HCT116 (cell line): ENCODE results near the gene PEX11G. TPM values are rescaled to one million over a fixed set of nuclear protein-coding genes. Genes with fewer than 3 reads are reported as not detected.

ENCODE experiments used
- ATAC-seq: fragments of 200-7000 bp; cut with Tn5 transposase; 2 replicates; pipeline ENCODE4 v1.9.1; 2020; ENCODE audit warnings: mild to moderate bottlenecking, moderate library complexity
- BruUV-seq: library from RNA; stranded (reverse); fragments of 400-500 nt; replicated peaks from 2 replicates; lab custom pipeline; 2021; lab: Mats Ljungman, UMichigan
- CTCF ChIA-PET: fragments of 300-600 bp; sonication (Branson Sonifier 250); formaldehyde crosslinking; loops from one replicate; lab custom pipeline; 2021; ENCODE audit warnings: antibody characterized with exemption; lab: Charles Lee
- POLR2A ChIA-PET: fragments of 300-600, 350-600 bp; sonication (Branson Sonifier 250); formaldehyde crosslinking; loops from one replicate; lab custom pipeline; 2021; ENCODE audit warnings: antibody characterized with exemption; lab: Charles Lee
- RAD21 ChIA-PET, 2 experiments: fragments of 300-600 bp; sonication (Branson Sonifier 250); formaldehyde crosslinking; loops; one replicate each; lab custom pipeline; 2023; ENCODE audit warnings: low total read pairs in 2 of 2; ENCODE audit not compliant: uncharacterized antibody in 2 of 2, unreplicated experiment in 2 of 2, low non-redundant PET in 1 of 2; lab: Charles Lee
- DNase-seq: peaks from one replicate; pipeline ENCODE4 v3.0.0-alpha.2; 2010; ENCODE audit warnings: low read depth, low spot score
- H2AFZ ChIP-seq: fragments of 200-600 bp; shearing (Covaris generic), sonication (generic); 2 replicates; pipeline ENCODE4 v1.6.1; 2017; ENCODE audit warnings: low read depth, mixed run types, mixed read lengths, antibody characterized with exemption, low read length; ENCODE audit not compliant: poor library complexity, severe bottlenecking
- H3K27ac ChIP-seq: 2 replicates; pipeline ENCODE4 v1.5.1; 2012; ENCODE audit warnings: low read depth, low read length
- H3K27me3 ChIP-seq: fragments of 200-600 bp; sonication (generic); 2 replicates; pipeline ENCODE4 v1.6.1; 2016; ENCODE audit warnings: mixed run types, low read length, mixed read lengths; ENCODE audit not compliant: insufficient read depth
- H3K36me3 ChIP-seq, 2 experiments: fragments of 200-500 bp in 1 of 2; fragments of 200-600 bp in 1 of 2; sonication (Bioruptor generic) in 1 of 2; sonication (generic) in 1 of 2; 2 replicates each; pipeline versions ENCODE4 v1.5.1 to v1.6.1; 2014 to 2016; ENCODE audit warnings: low read length in 2 of 2, inconsistent platforms in 1 of 2, mixed read lengths in 1 of 2, mixed run types in 1 of 2; ENCODE audit not compliant: insufficient read depth in 2 of 2, control insufficient read depth in 1 of 2
- H3K4me1 ChIP-seq, 2 experiments: fragments of 200-600 bp in 1 of 2; sonication (generic) in 1 of 2; 2 replicates each; pipeline versions ENCODE4 v1.5.1 to v1.6.1; 2012 to 2017; ENCODE audit warnings: low read length in 2 of 2, inconsistent platforms in 1 of 2, mild to moderate bottlenecking in 1 of 2, mixed read lengths in 1 of 2, mixed run types in 1 of 2, moderate library complexity in 1 of 2; ENCODE audit not compliant: insufficient read depth in 2 of 2, control insufficient read depth in 1 of 2
- H3K4me2 ChIP-seq: fragments of 200-600 bp; sonication (generic); 2 replicates; pipeline ENCODE4 v1.6.1; 2017; ENCODE audit warnings: mixed run types, low read length, mixed read lengths
- H3K4me3 ChIP-seq, 2 experiments: fragments of 200-600 bp in 1 of 2; sonication (generic) in 1 of 2; replicated peaks in 1 of 2; 2 replicates each; pipeline ENCODE4 v1.5.1; 2011 to 2016; ENCODE audit warnings: low read length in 2 of 2, control low read depth in 1 of 2, low read depth in 1 of 2, mild to moderate bottlenecking in 1 of 2, mixed read lengths in 1 of 2, mixed run types in 1 of 2
- H3K79me2 ChIP-seq: fragments of 200-600 bp; sonication (generic); 2 replicates; pipeline ENCODE4 v1.6.1; 2017; ENCODE audit warnings: mild to moderate bottlenecking, mixed run types, low read length, moderate library complexity, mixed read lengths; ENCODE audit not compliant: insufficient read depth
- H3K9ac ChIP-seq: fragments of 200-600 bp; sonication (generic); 2 replicates; pipeline ENCODE4 v1.6.1; 2016; ENCODE audit warnings: low read length, mixed read lengths
- H3K9me2 ChIP-seq: fragments of 200-600 bp; sonication (generic), shearing (Covaris generic); 2 replicates; pipeline ENCODE4 v1.6.1; 2017; ENCODE audit warnings: mixed run types, mild to moderate bottlenecking, moderate library complexity; ENCODE audit not compliant: insufficient read depth
- H3K9me3 ChIP-seq, 2 experiments: fragments of 200-500 bp in 1 of 2; fragments of 200-600 bp in 1 of 2; sonication (Bioruptor generic) in 1 of 2; sonication (generic) in 1 of 2; 2 replicates each; pipeline ENCODE4 v1.6.1; 2014 to 2017; ENCODE audit warnings: low read length in 2 of 2, mixed read lengths in 2 of 2, inconsistent platforms in 1 of 2, low read depth in 1 of 2, mild to moderate bottlenecking in 1 of 2, mixed run types in 1 of 2, moderate library complexity in 1 of 2; ENCODE audit not compliant: control insufficient read depth in 1 of 2, insufficient read depth in 1 of 2
- H4K20me1 ChIP-seq: fragments of 200-600 bp; sonication (generic), shearing (Covaris generic); 2 replicates; pipeline ENCODE4 v1.6.1; 2017; ENCODE audit warnings: mixed run types, mild to moderate bottlenecking, moderate library complexity; ENCODE audit not compliant: insufficient read depth
- CEBPB ChIP-seq: IDR thresholded peaks from 2 replicates; pipeline ENCODE4 v1.6.1; 2012; ENCODE audit warnings: low read depth
- CTCF ChIP-seq, 3 experiments: fragments of 200-600 bp in 1 of 3; sonication (generic) in 1 of 3; IDR thresholded peaks in 2 of 3; conservative IDR thresholded peaks in 1 of 3; 2 replicates each; pipeline ENCODE4 v1.5.1; 2012 to 2017; ENCODE audit warnings: low read depth in 2 of 3, low read length in 2 of 3, antibody characterized with exemption in 1 of 3, borderline replicate concordance in 1 of 3, control low read depth in 1 of 3, mild to moderate bottlenecking in 1 of 3, mixed read lengths in 1 of 3, mixed run types in 1 of 3, moderate library complexity in 1 of 3; ENCODE audit not compliant: insufficient read depth in 1 of 3
- POLR2AphosphoS5 ChIP-seq: IDR thresholded peaks from 2 replicates; pipeline ENCODE4 v1.6.1; 2011; ENCODE audit warnings: mild to moderate bottlenecking, low read depth, low read length, moderate library complexity
- SP1 ChIP-seq: IDR thresholded peaks from 2 replicates; pipeline ENCODE4 v1.6.1; 2012; ENCODE audit warnings: low read depth
- intact Hi-C: fragments of 100-400 bp; cut with micrococcal nuclease; formaldehyde crosslinking; loops from 2 replicates; pipeline ENCODE4 v1.10.0; 2022
- total RNA-seq: library from RNA; stranded (reverse); gene quantifications from one replicate; pipeline ENCODE4 v1.2.1, GENCODE V29; 2021; ENCODE audit not compliant: unreplicated experiment
- TF ChIP-seq, protein P1 (sequence below): IDR thresholded peaks from 2 replicates; pipeline ENCODE4 v1.6.1; 2012
- TF ChIP-seq, protein P2 (sequence below): IDR thresholded peaks from 2 replicates; pipeline ENCODE4 v1.6.1; 2012; ENCODE audit warnings: low read depth

The PEX11G gene
- total RNA-seq, 1 experiment from 2014 or later, result 6.4 TPM

- ChIA-PET POLR2A (no interaction called here), CTCF (interaction anchor here (1.1 to 1.9 kb wide), 2 partner anchors 11 to 406 kb away, joined by 3 to 10 read pairs; a partner anchor contains a TSS)
- peak overlapping the region; percentile 50; the same call in 1 of the 2 replicates for H3K9ac ChIP-seq
Observed at GRCh38 chr19:7507884-7508283, 19.0 kb upstream of the PEX11G start.

More at GRCh38 chr19:7507884-7508283, 19.0 kb upstream of the PEX11G start:
- Histone ChIP-seq H3K27me3 (no peaks in the 10 kb centered on the region), H3K4me3 (peak overlapping the region; percentile 15 to 39; a peak in 2 of 4 replicates), H3K79me2 (no peaks in the 10 kb centered on the region), H3K9me2 (no peaks in the 10 kb centered on the region), H2AFZ (no peak overlapping the region), H3K4me1 (peaks cover 21 to 39% of the 10 kb centered on the region in 2 experiments), H3K9me3 (no peaks in the 10 kb centered on the region), H4K20me1 (no peaks in the 10 kb centered on the region), H3K36me3 (no peaks in the 10 kb centered on the region), H3K4me2 (peak overlapping the region; percentile 91), H3K27ac (peak overlapping the region; percentile 46)
- DNase-seq (peak; percentile 90), ATAC-seq (peak; percentile 76)
- no TSS peak for BruUV-seq
- TF ChIP-seq CTCF (IDR thresholded peaks at IDR 0.05 in 2 of 3, conservative IDR thresholded peaks at IDR 0.05 in 1 of 3; ENCODE audit: borderline replicate concordance in 1 of 3, insufficient read depth in 1 of 3, low read depth in 2 of 3, low read length in 2 of 3), result no peak
- TF ChIP-seq, protein P1, sequence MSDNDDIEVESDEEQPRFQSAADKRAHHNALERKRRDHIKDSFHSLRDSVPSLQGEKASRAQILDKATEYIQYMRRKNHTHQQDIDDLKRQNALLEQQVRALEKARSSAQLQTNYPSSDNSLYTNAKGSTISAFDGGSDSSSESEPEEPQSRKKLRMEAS, result no peak
- TF ChIP-seq SP1, result peak; percentile 67
- no peak for TF ChIP-seq CEBPB
- TF ChIP-seq, protein P2, sequence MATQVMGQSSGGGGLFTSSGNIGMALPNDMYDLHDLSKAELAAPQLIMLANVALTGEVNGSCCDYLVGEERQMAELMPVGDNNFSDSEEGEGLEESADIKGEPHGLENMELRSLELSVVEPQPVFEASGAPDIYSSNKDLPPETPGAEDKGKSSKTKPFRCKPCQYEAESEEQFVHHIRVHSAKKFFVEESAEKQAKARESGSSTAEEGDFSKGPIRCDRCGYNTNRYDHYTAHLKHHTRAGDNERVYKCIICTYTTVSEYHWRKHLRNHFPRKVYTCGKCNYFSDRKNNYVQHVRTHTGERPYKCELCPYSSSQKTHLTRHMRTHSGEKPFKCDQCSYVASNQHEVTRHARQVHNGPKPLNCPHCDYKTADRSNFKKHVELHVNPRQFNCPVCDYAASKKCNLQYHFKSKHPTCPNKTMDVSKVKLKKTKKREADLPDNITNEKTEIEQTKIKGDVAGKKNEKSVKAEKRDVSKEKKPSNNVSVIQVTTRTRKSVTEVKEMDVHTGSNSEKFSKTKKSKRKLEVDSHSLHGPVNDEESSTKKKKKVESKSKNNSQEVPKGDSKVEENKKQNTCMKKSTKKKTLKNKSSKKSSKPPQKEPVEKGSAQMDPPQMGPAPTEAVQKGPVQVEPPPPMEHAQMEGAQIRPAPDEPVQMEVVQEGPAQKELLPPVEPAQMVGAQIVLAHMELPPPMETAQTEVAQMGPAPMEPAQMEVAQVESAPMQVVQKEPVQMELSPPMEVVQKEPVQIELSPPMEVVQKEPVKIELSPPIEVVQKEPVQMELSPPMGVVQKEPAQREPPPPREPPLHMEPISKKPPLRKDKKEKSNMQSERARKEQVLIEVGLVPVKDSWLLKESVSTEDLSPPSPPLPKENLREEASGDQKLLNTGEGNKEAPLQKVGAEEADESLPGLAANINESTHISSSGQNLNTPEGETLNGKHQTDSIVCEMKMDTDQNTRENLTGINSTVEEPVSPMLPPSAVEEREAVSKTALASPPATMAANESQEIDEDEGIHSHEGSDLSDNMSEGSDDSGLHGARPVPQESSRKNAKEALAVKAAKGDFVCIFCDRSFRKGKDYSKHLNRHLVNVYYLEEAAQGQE, result no peak
- peak; percentile 64 for TF ChIP-seq POLR2AphosphoS5
- RAD21 ChIA-PET, result no interaction called here
- intact Hi-C loops, result loop anchor here (2.0 kb wide), 1 partner anchor 27 kb away; the partner anchor contains the start of gene PNPLA6
